Liver (tissue), 3 donors: Measurements from ENCODE around the gene CD19.

ENCODE experiments used
- FOXA2 ChIP-seq: IDR thresholded peaks from 2 replicates; pipeline ENCODE4 v1.6.1; 2016; ENCODE audit warnings: antibody characterized with exemption
- HNF4A ChIP-seq, 2 donors: conservative IDR thresholded peaks; 2 replicates each; pipeline ENCODE4 v1.6.1; 2016; ENCODE audit warnings: antibody characterized with exemption in 2 of 2, mild to moderate bottlenecking in 2 of 2
- RAD21 ChIP-seq, 2 donors: IDR thresholded peaks; 2 replicates each; pipeline ENCODE4 v1.6.1; 2016; ENCODE audit warnings: antibody characterized with exemption in 2 of 2, mild to moderate bottlenecking in 2 of 2
- TF ChIP-seq, protein P1 (sequence below): IDR thresholded peaks from 2 replicates; pipeline ENCODE4 v1.6.1; 2016; ENCODE audit warnings: antibody characterized with exemption, mild to moderate bottlenecking
- TF ChIP-seq, protein P2 (sequence below): fragments of 150-350 bp; IDR thresholded peaks from 2 replicates; pipeline ENCODE4 v1.5.1; 2017; ENCODE audit warnings: improper control_type of control experiment, low read depth, low read length; ENCODE audit not compliant: missing input control
- TF ChIP-seq, protein P3 (sequence below): IDR thresholded peaks from 2 replicates; pipeline ENCODE4 v1.6.1; 2016; ENCODE audit warnings: antibody characterized with exemption
- TF ChIP-seq, protein P4 (sequence below): IDR thresholded peaks from 2 replicates; pipeline ENCODE4 v1.6.1; 2016; ENCODE audit warnings: antibody characterized with exemption
- donor health status: healthy.
- donor health status: healthy.

DNA sequence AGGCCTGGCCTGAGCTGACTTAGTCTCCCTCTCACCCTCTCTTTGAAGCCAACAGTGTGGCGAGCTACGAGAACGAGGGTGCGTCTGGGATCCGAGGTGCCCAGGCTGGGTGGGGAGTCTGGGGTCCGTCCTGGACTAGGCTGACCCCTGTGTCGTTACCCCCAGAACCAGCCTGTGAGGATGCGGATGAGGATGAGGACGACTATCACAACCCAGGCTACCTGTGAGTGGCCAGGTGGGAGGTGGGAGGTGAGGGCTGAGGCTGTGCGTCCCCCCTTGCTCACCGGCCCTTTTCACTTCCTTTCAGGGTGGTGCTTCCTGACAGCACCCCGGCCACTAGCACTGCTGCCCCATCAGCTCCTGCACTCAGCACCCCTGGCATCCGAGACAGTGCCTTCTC lies 54.7 kb downstream of the CD19 start:
- TF ChIP-seq, protein P1, sequence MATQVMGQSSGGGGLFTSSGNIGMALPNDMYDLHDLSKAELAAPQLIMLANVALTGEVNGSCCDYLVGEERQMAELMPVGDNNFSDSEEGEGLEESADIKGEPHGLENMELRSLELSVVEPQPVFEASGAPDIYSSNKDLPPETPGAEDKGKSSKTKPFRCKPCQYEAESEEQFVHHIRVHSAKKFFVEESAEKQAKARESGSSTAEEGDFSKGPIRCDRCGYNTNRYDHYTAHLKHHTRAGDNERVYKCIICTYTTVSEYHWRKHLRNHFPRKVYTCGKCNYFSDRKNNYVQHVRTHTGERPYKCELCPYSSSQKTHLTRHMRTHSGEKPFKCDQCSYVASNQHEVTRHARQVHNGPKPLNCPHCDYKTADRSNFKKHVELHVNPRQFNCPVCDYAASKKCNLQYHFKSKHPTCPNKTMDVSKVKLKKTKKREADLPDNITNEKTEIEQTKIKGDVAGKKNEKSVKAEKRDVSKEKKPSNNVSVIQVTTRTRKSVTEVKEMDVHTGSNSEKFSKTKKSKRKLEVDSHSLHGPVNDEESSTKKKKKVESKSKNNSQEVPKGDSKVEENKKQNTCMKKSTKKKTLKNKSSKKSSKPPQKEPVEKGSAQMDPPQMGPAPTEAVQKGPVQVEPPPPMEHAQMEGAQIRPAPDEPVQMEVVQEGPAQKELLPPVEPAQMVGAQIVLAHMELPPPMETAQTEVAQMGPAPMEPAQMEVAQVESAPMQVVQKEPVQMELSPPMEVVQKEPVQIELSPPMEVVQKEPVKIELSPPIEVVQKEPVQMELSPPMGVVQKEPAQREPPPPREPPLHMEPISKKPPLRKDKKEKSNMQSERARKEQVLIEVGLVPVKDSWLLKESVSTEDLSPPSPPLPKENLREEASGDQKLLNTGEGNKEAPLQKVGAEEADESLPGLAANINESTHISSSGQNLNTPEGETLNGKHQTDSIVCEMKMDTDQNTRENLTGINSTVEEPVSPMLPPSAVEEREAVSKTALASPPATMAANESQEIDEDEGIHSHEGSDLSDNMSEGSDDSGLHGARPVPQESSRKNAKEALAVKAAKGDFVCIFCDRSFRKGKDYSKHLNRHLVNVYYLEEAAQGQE: no peak
- TF ChIP-seq, protein P2, sequence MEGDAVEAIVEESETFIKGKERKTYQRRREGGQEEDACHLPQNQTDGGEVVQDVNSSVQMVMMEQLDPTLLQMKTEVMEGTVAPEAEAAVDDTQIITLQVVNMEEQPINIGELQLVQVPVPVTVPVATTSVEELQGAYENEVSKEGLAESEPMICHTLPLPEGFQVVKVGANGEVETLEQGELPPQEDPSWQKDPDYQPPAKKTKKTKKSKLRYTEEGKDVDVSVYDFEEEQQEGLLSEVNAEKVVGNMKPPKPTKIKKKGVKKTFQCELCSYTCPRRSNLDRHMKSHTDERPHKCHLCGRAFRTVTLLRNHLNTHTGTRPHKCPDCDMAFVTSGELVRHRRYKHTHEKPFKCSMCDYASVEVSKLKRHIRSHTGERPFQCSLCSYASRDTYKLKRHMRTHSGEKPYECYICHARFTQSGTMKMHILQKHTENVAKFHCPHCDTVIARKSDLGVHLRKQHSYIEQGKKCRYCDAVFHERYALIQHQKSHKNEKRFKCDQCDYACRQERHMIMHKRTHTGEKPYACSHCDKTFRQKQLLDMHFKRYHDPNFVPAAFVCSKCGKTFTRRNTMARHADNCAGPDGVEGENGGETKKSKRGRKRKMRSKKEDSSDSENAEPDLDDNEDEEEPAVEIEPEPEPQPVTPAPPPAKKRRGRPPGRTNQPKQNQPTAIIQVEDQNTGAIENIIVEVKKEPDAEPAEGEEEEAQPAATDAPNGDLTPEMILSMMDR: no peak
- TF ChIP-seq HNF4A (conservative IDR thresholded peaks at IDR 0.05) (no peak), RAD21 (IDR thresholded peaks at IDR 0.05) (no peak), FOXA2 (no peak)
- TF ChIP-seq, protein P3, sequence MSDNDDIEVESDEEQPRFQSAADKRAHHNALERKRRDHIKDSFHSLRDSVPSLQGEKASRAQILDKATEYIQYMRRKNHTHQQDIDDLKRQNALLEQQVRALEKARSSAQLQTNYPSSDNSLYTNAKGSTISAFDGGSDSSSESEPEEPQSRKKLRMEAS: no peak
- TF ChIP-seq, protein P4, sequence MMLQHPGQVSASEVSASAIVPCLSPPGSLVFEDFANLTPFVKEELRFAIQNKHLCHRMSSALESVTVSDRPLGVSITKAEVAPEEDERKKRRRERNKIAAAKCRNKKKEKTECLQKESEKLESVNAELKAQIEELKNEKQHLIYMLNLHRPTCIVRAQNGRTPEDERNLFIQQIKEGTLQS: no peak
